Stomach (tissue), 9 donors: ENCODE results near the gene SYNE2. TPM values are rescaled to one million over a fixed set of nuclear protein-coding genes. Genes with fewer than 3 reads are reported as not detected.

Experiments
- DNase-seq, 2 donors: peaks; one replicate each; pipeline versions ENCODE4 v3.0.0 to v3.0.0-alpha.2; 2013 to 2019
- H3K27ac ChIP-seq, 5 donors: fragments of 200-600 bp in 4 of 5; sonication (generic) in 4 of 5; one replicate each; pipeline ENCODE4 v1.5.1; 2013 to 2019; ENCODE audit warnings: mild to moderate bottlenecking in 1 of 5, moderate library complexity in 1 of 5
- H3K27me3 ChIP-seq, 3 donors: fragments of 200-600 bp; sonication (generic); one replicate each; pipeline ENCODE4 v1.5.1; 2017 to 2019; ENCODE audit warnings: mixed run types in 1 of 3
- H3K36me3 ChIP-seq, 4 donors: fragments of 200-600 bp; sonication (generic); 1 replicate in 3 of 4; 2 replicates in 1 of 4; pipeline ENCODE4 v1.5.1; 2016 to 2019
- H3K4me1 ChIP-seq, 4 donors: fragments of 200-600 bp; sonication (generic); one replicate each; pipeline ENCODE4 v1.5.1; 2016 to 2019
- H3K4me3 ChIP-seq, 4 donors: fragments of 200-600 bp; sonication (generic) in 3 of 4; one replicate each; pipeline ENCODE4 v1.5.1; 2016 to 2019; ENCODE audit warnings: mild to moderate bottlenecking in 1 of 4
- H3K9me3 ChIP-seq, 4 donors: fragments of 200-600 bp; sonication (generic); one replicate each; pipeline ENCODE4 v1.5.1; 2016 to 2019
- CTCF ChIP-seq, 7 experiments: fragments of 450-650 bp in 4 of 7; fragments of 200-600 bp in 3 of 7; sonication (generic) in 3 of 7; IDR thresholded peaks; one replicate each; pipeline ENCODE4 v1.5.1; 2016 to 2019; ENCODE audit warnings: antibody characterized with exemption in 7 of 7, control low read depth in 2 of 7, mild to moderate bottlenecking in 1 of 7
- EP300 ChIP-seq: sonication (generic); formaldehyde crosslinking; IDR thresholded peaks from one replicate; pipeline ENCODE4 v1.6.1; 2017; ENCODE audit warnings: antibody characterized with exemption
- POLR2A ChIP-seq, 4 donors: fragments of 450-650 bp; IDR thresholded peaks; one replicate each; pipeline ENCODE4 v1.6.1; 2016; ENCODE audit warnings: antibody characterized with exemption in 4 of 4, control low read depth in 2 of 4, mild to moderate bottlenecking in 1 of 4, moderate library complexity in 1 of 4
- POLR2AphosphoS5 ChIP-seq, 3 donors: sonication (generic); formaldehyde crosslinking; IDR thresholded peaks; one replicate each; pipeline ENCODE4 v1.6.1; 2016; ENCODE audit warnings: antibody characterized with exemption in 3 of 3
- WGBS, 5 donors: extraction: QIAGEN DNeasy Blood & Tissue Kit in 3 of 5; methylation state at CpG; one replicate each; pipeline versions ENCODE4 v1.1.5 to v1.1.7; 2013 to 2018; 5-methylcytosine and 5-hydroxymethylcytosine counted together
- intact Hi-C: fragments of 100-400 bp; cut with DNase I; formaldehyde crosslinking; loops from one replicate; pipeline ENCODE4 v1.15.1; 2023; ENCODE audit warnings: low total_unique reads
- polyA plus RNA-seq, 3 donors: library from polyadenylated mRNA; stranded (reverse); fragments of 200-250 nt; gene quantifications; one replicate each; pipeline ENCODE4 v1.2.3, GENCODE V29; 2013
- total RNA-seq, 5 donors: library from RNA; depleted of rRNA; stranded (reverse); fragments of >200 nt; gene quantifications; one replicate each; pipeline versions ENCODE4 v1.1.0 to v1.2.3, GENCODE V29; 2014 to 2016
- donor health status: healthy with polysubstance abuse.
- donor health status: Bipolar disorder and iron deficiency.
- donor health status: healthy.

The SYNE2 gene
- total and polyA plus RNA-seq, 8 donors = 14.4 to 280 (median 120) TPM

DNA sequence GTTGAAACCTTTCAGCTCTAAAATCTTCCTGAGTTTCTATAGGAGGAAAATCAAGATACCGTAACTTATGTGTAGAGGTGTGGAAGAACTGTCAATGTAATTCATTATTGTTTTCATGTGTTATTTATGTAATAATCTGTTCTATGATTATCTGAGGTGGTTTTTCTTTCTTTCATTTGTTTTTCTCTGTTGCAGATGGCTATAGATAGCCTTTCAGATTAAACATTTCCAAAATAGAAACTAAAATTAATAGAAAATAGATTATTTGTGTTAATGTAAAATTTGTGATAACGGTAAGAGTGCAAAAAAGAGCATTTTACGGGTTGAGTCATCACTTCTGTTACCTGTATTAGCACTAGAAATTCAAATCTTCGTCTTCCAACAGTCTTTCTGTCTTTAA is 128.8 kb downstream of the SYNE2 start:
- H3K4me1 ChIP-seq = no peaks in the 10 kb centered on the region
- 94 to 98% (median 97%) methylated on average over 4 of the region's 4 CpGs for WGBS, 5 donors
- no peak for DNase-seq
- no peaks in the 10 kb centered on the region for H3K9me3 ChIP-seq
- H3K27ac ChIP-seq = no peak overlapping the region
- no peaks in the 10 kb centered on the region for H3K27me3 ChIP-seq
- H3K4me3 ChIP-seq = no peak overlapping the region
- no peak for TF ChIP-seq POLR2AphosphoS5 (IDR thresholded peaks at IDR 0.05)
- no peak for TF ChIP-seq POLR2A (IDR thresholded peaks at IDR 0.05)
- TF ChIP-seq CTCF (IDR thresholded peaks at IDR 0.05) = no peak
- no peak for TF ChIP-seq EP300
- intact Hi-C loops = no loop called here
- peaks cover 0 to 76% (median 52%) of the 10 kb centered on the region in 4 donors for H3K36me3 ChIP-seq

DNA sequence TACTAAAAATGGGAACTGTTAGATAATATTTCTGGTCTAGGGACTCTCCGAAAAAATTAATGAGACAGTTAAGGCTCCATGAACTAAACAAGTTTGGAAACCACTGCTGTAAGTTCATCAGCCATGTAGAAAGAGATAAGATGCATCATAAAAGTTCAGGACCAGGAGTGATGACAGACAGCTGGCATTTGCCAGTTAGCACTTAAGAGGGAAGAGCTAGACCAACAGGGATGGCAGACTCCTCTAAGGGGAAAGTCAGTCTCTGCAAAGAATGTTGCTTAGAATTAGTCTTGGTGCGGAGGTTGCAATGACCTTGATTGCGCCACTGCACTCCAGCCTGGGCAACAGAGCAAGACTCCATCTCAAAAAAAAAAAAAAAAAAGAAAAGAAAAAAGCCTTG is 129.4 kb downstream of the SYNE2 start:
- 97 to 100% (median 98%) methylated on average over 3 of the region's 3 CpGs for WGBS, 5 donors
- intact Hi-C loops = no loop called here

GRCh38 chr14:63982629-63983028 is 129.8 kb downstream of the SYNE2 start:
- no peak for DNase-seq
- H3K4me3 ChIP-seq = no peak overlapping the region
- TF ChIP-seq EP300 (no peak), POLR2AphosphoS5 (IDR thresholded peaks at IDR 0.05) (no peak), POLR2A (IDR thresholded peaks at IDR 0.05) (no peak), CTCF (IDR thresholded peaks at IDR 0.05) (no peak)
- no peak overlapping the region for H3K27ac ChIP-seq
- peaks cover 0 to 72% (median 48%) of the 10 kb centered on the region in 4 donors for H3K36me3 ChIP-seq
- H3K4me1 ChIP-seq = no peaks in the 10 kb centered on the region
- H3K27me3 ChIP-seq = no peaks in the 10 kb centered on the region
- no peaks in the 10 kb centered on the region for H3K9me3 ChIP-seq
- intact Hi-C loops = no loop called here
- 94 to 96% (median 94%) methylated on average over 3 of the region's 3 CpGs for WGBS, 5 donors

More for the DNA sequence above, 129.4 kb downstream of the SYNE2 start:
- H3K27me3 ChIP-seq = no peaks in the 10 kb centered on the region
- H3K4me3 ChIP-seq = no peak overlapping the region
- TF ChIP-seq POLR2A (IDR thresholded peaks at IDR 0.05) = no peak
- no peak for TF ChIP-seq POLR2AphosphoS5 (IDR thresholded peaks at IDR 0.05)
- TF ChIP-seq EP300 = no peak
- no peak for TF ChIP-seq CTCF (IDR thresholded peaks at IDR 0.05)
- DNase-seq = no peak
- H3K9me3 ChIP-seq = no peaks in the 10 kb centered on the region
- peaks cover 0 to 76% (median 52%) of the 10 kb centered on the region in 4 donors for H3K36me3 ChIP-seq
- no peaks in the 10 kb centered on the region for H3K4me1 ChIP-seq
- H3K27ac ChIP-seq = no peak overlapping the region

DNA sequence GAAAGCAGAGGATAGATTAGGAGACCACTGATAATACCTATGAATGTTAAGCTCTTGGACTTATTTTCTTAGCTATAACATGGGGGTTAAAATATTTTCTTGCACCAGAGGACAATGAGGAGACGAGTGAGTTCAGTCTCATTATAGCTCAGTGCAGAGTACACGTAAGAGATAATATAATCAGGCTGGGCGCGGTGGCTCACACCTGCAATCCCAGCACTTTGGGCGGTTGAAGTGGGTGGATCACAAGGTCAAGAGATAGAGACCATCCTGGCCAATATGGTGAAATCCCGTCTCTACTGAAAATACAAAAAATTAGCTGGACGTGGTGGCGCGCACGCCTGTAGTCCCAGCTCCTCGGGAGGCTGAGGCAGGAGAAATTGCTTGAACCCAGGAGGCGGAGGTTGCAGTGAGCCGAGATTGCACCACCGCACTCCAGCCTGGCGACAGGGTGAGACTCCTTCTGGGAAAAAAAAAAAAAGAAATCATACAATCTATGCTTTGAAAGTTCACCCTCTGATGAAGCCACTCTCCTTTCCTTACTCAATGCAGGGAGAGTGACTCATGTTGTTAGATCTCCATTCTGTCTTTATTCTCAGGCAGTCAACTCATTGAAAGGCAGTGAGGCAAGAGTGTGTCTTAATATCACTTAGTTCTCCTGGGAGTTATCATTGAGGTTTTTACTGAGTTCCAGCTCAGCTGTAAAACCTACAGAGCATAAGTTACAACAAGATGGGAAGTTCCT is 134.2 kb downstream of the SYNE2 start:
- Histone ChIP-seq H3K36me3 (peaks cover 4 to 57% (median 44%) of the 10 kb centered on the region in 4 donors), H3K27me3 (no peaks in the 10 kb centered on the region), H3K27ac (no peak overlapping the region), H3K4me3 (no peak overlapping the region), H3K9me3 (no peaks in the 10 kb centered on the region), H3K4me1 (no peaks in the 10 kb centered on the region)
- TF ChIP-seq POLR2A (IDR thresholded peaks at IDR 0.05) (no peak), CTCF (IDR thresholded peaks at IDR 0.05) (no peak), EP300 (no peak), POLR2AphosphoS5 (IDR thresholded peaks at IDR 0.05) (no peak)
- DNase-seq = no peak
- 81 to 92% (median 91%) methylated on average over 15 of the region's 15 CpGs for WGBS, 5 donors
- intact Hi-C loops = no loop called here
